ENCODE data around the gene ZNRF2.
"Not testable (repeated sequence)": the region's sequence is repeated elsewhere in the genome, so short reads cannot be mapped to it uniquely, and the experiment has no call there.

ZNRF2 gene

GRCh38 chr7:30290317-30290716 lies 5.9 kb downstream of the ZNRF2 start:
- DNase-seq (ENCODE audit: low spot score): not testable (repeated sequence)

GRCh38 chr7:30292416-30293038 lies 8.1 kb downstream of the ZNRF2 start:
- DNase-seq (ENCODE audit: low spot score): not testable (repeated sequence)

GRCh38 chr7:30296304-30296703 lies 11.9 kb downstream of the ZNRF2 start:
- DNase-seq (ENCODE audit: low spot score): not testable (repeated sequence)

DNA sequence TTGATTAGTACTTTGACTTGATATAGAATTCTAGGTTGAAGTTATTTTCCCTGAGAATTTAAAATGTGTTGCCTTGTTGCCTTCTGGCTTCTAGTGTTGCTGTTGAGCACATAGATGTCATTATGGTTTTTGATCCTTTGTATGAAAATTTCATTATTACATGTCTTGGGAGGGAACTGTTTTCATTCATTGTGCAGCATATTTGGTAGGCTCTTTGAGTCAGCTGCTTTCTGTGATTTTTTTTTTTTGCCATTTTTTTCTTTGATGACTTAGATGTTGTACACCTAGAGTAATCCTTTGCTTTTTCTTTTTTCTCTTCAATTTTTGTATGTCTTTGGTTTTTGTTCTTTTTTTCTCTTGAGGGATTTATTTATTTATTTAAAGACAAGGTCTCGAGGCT lies 13.1 kb downstream of the ZNRF2 start:
- DNase-seq (ENCODE audit: low spot score): not testable (repeated sequence)

DNA sequence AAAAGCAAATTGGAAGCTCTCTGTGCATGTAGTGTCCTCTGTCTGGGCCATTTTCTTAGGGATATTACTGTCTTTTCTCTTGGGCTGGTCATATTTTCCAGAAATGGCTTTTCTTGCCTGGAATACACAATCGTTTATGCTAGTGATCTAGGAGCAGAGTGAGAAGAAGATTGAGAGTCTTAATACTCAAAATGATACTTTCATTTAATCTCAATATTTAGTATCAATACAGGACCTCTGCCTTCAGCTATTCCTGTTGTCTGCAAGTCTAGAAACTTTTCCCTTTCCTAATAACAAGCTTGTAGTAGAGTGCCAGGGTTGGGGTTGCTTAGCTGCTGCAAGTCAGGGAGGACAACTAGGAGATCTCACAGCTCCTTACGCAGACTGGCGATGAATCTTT lies 14.0 kb downstream of the ZNRF2 start:
- not testable (repeated sequence) for DNase-seq (ENCODE audit: low spot score)

- DNase-seq (ENCODE audit: low spot score): no peak
Observed at GRCh38 chr7:30301751-30302150, 17.4 kb downstream of the ZNRF2 start.

GRCh38 chr7:30302656-30303311 lies 18.4 kb downstream of the ZNRF2 start:
- DNase-seq (ENCODE audit: low spot score): no peak

GRCh38 chr7:30303312-30304039 lies 19.1 kb downstream of the ZNRF2 start:
- DNase-seq (ENCODE audit: low spot score): no peak

GRCh38 chr7:30304177-30304884 lies 19.9 kb downstream of the ZNRF2 start:
- no peak for DNase-seq (ENCODE audit: low spot score)

DNA sequence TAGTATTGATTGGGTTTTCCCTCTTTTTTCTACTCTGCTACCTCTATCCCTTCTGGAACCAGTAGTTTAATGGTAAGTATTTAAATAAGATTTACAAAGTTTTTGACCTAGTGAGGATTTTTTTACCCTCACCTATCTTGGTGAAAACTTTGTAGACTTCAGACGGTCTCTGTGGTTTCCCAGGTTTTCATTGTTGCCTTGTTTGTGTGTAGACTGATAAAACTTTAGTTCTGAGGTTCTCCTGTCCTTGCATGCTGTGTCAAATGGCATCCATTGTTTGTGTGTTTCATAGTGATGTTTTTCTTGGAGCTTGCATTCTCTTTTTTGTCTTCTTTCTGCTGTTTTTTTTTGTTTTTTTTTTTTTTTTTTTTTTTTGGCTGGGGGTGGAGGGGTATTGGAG lies 22.6 kb downstream of the ZNRF2 start:
- DNase-seq (ENCODE audit: low spot score): no peak

GRCh38 chr7:30308389-30308788 lies 24.0 kb downstream of the ZNRF2 start:
- no peak for DNase-seq (ENCODE audit: low spot score)

- no peak for DNase-seq (ENCODE audit: low spot score)
Observed at GRCh38 chr7:30309302-30309701, 24.9 kb downstream of the ZNRF2 start.

DNA sequence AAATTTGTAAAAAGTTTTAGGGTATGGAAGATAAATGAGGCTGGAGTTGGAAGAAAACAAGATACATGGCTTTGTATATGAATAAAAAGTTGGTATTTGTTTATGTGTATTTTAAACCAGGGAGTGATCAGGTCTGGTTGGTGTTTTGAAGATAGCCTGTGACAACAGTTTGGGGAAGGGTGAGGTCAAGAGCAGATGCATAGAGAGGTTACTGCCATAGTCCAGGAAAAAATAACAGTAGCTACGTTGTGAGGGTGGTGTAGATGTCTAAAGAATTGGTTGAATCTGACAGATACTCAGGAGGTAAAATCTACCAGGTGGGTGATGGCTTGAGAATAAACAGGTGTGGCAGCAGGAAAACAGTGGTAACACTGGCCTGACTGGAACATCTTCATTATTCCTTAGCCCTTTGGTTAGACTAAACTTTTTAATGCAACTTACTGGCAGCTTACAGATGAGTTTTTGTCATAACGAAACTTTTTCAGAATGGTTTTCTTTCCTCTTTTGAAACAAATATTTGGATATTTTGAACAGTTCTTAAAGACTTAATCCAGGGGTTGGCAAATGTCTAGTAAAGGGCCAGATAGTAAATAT lies 25.5 kb downstream of the ZNRF2 start:
- DNase-seq (ENCODE audit: low spot score): no peak

DNA sequence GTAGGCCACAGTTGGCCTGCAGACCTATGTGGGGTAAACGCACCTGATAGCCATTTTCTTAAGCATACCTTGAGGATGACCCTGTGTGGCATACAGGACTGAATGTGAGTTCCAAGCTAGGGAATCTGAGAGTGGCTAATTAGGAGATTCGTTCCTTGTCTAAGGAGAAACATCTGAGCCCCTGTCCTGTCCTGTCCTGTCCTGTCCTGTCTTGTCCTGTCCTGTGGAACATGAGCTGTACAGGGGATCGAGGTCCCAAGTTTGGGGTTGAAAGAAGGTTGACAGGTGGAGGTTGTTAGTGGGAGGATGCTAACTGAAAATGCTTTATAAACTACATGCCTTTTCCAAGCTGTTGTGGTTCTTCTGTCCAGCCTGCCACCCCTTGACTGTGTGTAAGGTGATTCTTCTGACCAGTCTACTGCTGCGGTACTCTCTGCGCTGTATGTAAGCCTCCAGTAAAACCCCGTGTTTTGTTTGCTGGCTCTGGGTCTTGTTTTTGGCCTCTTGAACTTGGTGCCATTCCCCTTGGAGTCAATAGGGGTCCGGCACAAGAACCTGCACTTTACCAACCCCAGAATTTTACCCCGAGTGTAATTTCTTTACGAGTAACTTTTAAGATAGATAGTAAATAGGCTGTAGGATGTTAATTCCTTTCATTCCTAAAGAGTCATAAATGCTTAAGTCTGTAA lies 26.4 kb downstream of the ZNRF2 start:
- DNase-seq (ENCODE audit: low spot score): no peak

DNA sequence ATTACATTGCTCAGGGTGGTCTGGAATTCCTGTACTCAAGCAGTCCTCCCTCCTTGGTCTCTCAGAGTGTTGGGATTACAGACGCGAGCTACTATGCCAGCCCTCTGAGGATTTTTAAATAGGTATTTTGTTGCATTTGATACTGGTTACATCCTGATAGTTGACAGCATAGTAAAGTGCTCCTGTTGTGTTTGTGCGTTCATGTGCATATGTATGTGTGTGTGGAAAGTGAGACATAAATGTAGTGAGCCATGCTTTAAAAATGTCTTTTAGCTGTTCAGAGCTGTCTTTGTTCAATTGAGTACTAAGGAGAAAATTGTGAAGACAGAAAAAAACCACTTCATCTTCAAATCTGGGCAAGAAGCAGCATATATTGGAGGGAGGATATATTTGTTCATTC lies 27.8 kb downstream of the ZNRF2 start:
- no peak for DNase-seq (ENCODE audit: low spot score)

- no peak for DNase-seq (ENCODE audit: low spot score)
Observed at GRCh38 chr7:30313348-30313747, 29.0 kb downstream of the ZNRF2 start.

DNA sequence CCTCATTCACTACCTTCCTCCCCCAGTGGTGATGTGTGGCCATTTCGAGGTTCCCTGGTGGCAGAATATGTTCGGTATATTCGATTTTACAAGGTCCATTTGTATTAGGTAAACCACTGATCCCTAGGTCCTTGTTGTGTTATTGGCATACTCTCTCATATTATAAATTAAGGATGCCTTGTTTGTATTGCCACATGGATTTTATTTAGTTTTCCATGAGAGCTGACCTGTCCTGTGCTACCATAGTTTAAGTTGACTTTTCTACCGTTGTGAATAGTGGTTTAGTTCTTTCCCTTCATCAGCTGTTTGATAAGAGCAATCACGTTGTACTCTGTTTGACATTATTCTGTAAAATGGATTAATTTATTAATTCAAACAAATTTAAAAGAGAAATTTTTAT lies 29.4 kb downstream of the ZNRF2 start:
- DNase-seq (ENCODE audit: low spot score): no peak

GRCh38 chr7:30315589-30315988 lies 31.2 kb downstream of the ZNRF2 start:
- no peak for DNase-seq (ENCODE audit: low spot score)

GRCh38 chr7:30320392-30320791 lies 36.0 kb downstream of the ZNRF2 start:
- no peak for DNase-seq (ENCODE audit: low spot score)

GRCh38 chr7:30321089-30321881 lies 36.9 kb downstream of the ZNRF2 start:
- DNase-seq (ENCODE audit: low spot score): no peak

DNA sequence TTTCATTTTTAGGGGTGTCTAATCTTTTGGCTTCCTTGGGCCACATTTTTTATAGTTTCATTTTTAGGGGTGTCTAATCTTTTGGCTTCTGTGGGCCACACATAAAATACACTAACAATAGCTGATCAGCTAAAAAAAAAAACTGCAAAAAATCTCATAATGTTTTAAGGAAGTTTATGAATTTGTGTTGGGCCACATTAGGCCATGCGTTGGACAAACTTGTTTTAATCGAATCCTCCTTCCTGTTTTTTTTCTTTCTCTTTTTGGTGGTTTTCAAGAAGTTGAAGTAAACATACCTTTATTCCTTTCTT lies 37.4 kb downstream of the ZNRF2 start:
- DNase-seq (ENCODE audit: low spot score): no peak

All from iPS-NIHi11 (cell line).